Subcutaneous adipose tissue (tissue), 4 donors: ENCODE results near the gene STAT1. TPM values are rescaled to one million over a fixed set of nuclear protein-coding genes. Genes with fewer than 3 reads are reported as not detected.

Experiments
- total RNA-seq, 4 donors: library from RNA; depleted of rRNA; stranded (reverse); fragments of >200 nt; gene quantifications; one replicate each; pipeline ENCODE4 v1.1.0, GENCODE V29; 2016
- TF ChIP-seq, protein P1 (sequence below): fragments of 450-650 bp; IDR thresholded peaks from one replicate; pipeline ENCODE4 v1.5.1; 2016; ENCODE audit warnings: low read depth, mild to moderate bottlenecking, control low read depth, antibody characterized with exemption, moderate library complexity

The STAT1 gene
- total RNA-seq, 4 donors from 2014 or later = 55.5 to 123 (median 70.8) TPM

DNA sequence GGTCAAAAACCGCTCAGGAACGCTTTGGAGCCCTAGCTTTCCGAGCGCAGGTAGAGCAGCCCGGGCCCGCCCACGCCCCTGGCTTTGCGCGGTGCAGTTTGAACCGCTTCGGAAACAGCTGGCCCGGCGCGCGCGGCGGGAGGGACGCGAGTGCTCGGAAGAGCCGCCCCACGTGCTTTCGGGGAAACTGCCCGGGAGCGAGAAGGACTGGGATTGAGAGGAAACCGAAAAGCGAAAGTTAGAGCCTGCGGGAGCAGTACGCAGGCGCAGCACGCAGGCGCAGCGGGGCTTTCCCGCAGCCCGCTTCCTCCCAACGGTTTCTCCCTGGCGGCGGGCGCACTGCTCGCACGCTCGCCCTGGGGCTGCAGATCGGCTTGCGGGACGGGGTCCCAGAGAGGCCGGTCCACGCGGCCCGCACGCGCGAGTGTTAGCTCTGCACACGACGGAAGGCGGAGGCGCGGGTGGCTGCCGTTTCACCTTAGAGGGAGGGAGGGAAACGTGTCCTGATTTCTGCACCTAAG lies 6.3 kb upstream of the STAT1 start:
- TF ChIP-seq, protein P1, sequence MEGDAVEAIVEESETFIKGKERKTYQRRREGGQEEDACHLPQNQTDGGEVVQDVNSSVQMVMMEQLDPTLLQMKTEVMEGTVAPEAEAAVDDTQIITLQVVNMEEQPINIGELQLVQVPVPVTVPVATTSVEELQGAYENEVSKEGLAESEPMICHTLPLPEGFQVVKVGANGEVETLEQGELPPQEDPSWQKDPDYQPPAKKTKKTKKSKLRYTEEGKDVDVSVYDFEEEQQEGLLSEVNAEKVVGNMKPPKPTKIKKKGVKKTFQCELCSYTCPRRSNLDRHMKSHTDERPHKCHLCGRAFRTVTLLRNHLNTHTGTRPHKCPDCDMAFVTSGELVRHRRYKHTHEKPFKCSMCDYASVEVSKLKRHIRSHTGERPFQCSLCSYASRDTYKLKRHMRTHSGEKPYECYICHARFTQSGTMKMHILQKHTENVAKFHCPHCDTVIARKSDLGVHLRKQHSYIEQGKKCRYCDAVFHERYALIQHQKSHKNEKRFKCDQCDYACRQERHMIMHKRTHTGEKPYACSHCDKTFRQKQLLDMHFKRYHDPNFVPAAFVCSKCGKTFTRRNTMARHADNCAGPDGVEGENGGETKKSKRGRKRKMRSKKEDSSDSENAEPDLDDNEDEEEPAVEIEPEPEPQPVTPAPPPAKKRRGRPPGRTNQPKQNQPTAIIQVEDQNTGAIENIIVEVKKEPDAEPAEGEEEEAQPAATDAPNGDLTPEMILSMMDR = no peak

DNA sequence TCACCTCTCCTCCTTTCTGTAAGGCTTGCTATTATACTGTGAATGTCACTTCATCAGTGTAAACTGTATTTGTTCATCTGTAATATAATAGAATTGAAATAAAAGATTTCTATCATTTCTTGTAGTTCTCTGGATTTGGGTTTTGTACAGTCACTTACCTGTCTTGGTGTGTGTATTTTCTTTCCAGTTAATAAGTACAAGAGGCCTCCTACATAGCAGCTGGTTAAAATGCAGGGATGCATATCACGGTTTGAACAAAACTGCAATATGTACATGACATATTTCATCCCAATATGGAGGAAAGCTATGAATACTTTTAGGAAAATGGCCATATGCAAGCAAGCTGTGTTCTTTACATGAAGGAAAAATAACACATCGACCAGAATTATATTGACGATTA lies 5.4 kb upstream of the STAT1 start:
- TF ChIP-seq, protein P1 = no peak

DNA sequence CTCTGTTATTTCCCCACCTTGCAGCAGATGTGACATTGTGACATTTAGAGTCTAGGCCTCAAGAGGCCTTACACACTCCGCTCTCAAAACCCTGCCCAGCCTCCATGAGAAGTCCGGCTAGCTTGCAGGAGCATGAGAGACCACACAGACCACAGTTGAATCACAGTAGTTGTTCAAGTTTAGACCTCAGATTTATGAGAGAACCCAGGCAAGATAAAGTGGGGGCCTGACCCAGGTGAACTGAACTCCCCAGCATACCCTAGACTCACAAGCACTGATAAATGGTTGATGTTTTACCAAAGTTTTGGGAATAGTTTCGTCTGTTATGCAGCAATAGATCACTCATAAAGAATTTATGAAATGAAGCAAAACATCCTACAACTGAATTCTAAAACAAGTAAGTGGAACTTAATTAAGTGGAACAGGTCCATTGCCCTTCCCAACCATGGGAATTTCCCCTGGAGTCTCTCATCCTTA lies 4.7 kb upstream of the STAT1 start:
- TF ChIP-seq, protein P1 = no peak

DNA sequence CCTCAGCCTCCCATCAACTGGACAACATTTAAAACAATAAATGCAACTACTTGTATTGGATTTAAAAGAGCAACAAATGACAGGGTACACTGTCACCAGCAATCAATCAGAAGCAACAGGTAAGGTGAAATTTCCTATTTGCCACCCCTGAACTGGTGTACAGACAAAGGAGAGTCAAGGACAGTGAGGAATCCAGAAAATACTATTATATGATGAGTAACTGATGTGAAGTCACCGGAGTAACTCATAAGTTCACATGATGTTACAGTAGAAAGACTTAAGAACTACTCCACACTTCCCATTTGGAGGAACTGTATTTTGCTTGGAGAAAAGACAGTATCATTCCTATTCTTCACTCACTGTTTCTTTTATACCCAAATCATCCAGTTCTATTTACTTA lies 4.1 kb upstream of the STAT1 start:
- TF ChIP-seq, protein P1 = no peak

DNA sequence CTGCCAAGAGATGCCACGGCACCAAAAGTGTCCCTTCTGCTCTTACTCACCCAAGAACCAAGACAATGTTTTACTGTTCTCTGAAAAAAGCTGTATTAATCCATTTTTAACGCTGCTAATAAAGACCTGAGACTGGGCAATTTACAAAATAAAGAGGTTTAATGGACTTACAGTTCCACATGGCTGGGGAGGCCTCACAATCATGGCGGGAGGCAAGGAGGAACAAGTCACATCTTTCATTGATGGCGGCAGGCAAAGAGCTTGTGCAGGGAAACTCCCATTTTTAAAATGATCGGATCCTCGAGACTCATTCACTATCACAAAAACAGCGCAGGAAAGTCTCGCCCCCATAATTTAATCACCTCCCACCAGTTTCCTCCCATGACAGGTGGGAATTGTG lies 1.9 kb upstream of the STAT1 start:
- TF ChIP-seq, protein P1 = no peak

DNA sequence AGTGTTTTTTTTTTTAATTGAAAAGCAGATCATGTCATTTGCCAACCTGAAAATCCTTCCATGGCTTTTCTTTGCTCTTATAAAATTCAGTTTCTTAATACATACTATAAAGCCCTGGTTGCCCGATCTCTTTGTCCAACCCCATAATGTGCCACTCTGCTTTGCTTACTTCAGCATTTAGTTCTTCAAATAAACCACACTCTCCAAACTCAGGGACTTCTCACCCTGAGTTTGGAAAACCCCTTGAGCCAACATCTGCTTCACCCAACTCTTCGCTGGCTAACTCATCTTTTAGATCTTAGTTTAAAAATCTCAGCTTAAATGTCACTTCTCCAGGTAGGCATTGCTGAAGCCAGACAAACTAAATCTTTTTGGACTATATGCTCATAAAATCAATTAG lies 1.3 kb upstream of the STAT1 start:
- TF ChIP-seq, protein P1 = no peak

DNA sequence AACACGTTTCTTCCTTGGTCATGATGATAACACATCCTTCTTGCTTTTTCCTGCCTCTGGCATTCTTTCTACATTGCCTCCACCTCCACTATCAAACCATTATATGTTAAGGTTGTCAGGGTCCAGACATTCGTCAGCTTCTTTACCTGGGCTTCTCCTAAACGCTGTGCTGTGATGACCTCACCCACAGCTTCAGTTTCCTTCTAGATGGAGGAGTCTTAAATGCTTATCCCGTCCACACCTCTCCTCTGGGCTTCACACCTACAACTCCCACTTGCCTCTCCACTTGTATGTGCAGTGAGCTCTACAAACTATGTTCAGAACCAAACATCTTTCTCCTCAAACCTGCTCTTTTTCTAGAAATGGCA lies 666 bp upstream of the STAT1 start:
- TF ChIP-seq, protein P1 = no peak
